Measurements from ENCODE around the gene VPS29. TPM values are rescaled to one million over a fixed set of nuclear protein-coding genes. Genes with fewer than 3 reads are reported as not detected.
"Not testable (repeated sequence)": the region's sequence is repeated elsewhere in the genome, so short reads cannot be mapped to it uniquely, and the experiment has no call there.

Gene VPS29
- total RNA-seq, 1 donor, result 51.4 TPM

DNA sequence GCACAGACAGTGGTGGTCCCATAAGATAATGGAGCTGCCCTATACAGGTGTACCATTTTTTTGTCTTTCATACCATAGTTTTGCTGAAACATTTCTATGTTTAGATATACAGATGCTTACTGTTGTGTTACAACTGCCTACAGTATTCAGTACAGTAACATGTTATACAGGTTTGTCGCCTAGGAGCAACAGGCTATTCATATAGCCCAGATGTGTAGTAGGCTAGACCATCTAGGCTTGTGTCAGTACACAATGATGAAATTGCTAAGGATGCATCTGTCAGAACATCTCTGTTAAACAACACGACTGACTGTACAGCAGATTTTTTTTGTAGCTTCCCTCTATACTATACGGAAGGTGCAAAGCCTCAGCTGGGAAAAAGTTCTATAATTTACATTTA is 30.7 kb upstream of the VPS29 start:
- H4K20me1 ChIP-seq (ENCODE audit: insufficient read depth, low read length), result peaks cover 14% of the 10 kb centered on the region
- H3K4me3 ChIP-seq (ENCODE audit: insufficient read depth, low read length), result no peak overlapping the region
- no peaks in the 10 kb centered on the region for H3K9me3 ChIP-seq (ENCODE audit: low read depth, low read length)
- no peak overlapping the region for H3K27ac ChIP-seq (ENCODE audit: low read depth, low read length)
- peaks cover 1% of the 10 kb centered on the region for H3K36me3 ChIP-seq (ENCODE audit: insufficient read depth, low read length)
- H2AFZ ChIP-seq (ENCODE audit: low read length), result no peak overlapping the region
- H3K27me3 ChIP-seq (ENCODE audit: insufficient read depth, low read length), result no peaks in the 10 kb centered on the region
- H3K79me2 ChIP-seq (ENCODE audit: insufficient read depth, low read length), result no peaks in the 10 kb centered on the region
- DNase-seq (ENCODE audit: insufficient read length, low spot score, missing footprints), result no peak
- TF ChIP-seq, protein P1, sequence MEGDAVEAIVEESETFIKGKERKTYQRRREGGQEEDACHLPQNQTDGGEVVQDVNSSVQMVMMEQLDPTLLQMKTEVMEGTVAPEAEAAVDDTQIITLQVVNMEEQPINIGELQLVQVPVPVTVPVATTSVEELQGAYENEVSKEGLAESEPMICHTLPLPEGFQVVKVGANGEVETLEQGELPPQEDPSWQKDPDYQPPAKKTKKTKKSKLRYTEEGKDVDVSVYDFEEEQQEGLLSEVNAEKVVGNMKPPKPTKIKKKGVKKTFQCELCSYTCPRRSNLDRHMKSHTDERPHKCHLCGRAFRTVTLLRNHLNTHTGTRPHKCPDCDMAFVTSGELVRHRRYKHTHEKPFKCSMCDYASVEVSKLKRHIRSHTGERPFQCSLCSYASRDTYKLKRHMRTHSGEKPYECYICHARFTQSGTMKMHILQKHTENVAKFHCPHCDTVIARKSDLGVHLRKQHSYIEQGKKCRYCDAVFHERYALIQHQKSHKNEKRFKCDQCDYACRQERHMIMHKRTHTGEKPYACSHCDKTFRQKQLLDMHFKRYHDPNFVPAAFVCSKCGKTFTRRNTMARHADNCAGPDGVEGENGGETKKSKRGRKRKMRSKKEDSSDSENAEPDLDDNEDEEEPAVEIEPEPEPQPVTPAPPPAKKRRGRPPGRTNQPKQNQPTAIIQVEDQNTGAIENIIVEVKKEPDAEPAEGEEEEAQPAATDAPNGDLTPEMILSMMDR (IDR thresholded peaks at IDR 0.05; ENCODE audit: extremely low read depth, low read depth, low read length), result no peak
- H3K4me1 ChIP-seq (ENCODE audit: insufficient read depth, low read length), result peaks cover 16% of the 10 kb centered on the region
- no peak overlapping the region for H3K4me2 ChIP-seq (ENCODE audit: insufficient read depth, low read length)

DNA sequence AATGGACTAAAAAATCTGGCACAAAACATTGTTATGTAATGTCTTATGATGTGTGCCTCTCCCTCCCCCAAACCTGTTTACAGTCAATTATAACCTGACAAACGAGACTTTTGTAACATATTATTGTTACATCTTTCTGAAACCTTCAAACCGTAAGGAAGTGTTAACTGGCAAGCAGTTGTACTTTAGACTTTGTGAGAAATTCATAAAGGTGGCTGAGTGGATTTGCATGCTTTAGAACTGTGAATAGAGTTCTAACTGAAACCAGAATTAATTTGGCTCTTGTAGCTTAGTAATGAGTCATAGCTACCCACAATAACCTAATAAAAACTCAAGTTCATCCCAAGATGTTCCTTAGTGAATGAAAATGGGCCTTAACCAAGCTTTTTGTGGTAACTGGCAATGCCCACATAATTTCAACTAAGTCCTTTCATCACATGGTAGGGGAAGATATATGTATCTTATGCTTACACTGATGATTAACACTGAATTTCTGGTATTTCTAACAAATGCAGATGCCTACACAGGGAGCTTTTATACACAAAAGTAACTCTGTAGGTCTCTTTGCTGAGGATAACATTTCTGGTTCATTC is 29.9 kb upstream of the VPS29 start:
- Histone ChIP-seq H3K36me3 (ENCODE audit: insufficient read depth, low read length) (no peaks in the 10 kb centered on the region), H4K20me1 (ENCODE audit: insufficient read depth, low read length) (peaks cover 11% of the 10 kb centered on the region), H3K4me2 (ENCODE audit: insufficient read depth, low read length) (no peak overlapping the region), H3K79me2 (ENCODE audit: insufficient read depth, low read length) (no peaks in the 10 kb centered on the region), H3K4me3 (ENCODE audit: insufficient read depth, low read length) (no peak overlapping the region), H3K4me1 (ENCODE audit: insufficient read depth, low read length) (peaks cover 13% of the 10 kb centered on the region), H3K27me3 (ENCODE audit: insufficient read depth, low read length) (no peaks in the 10 kb centered on the region), H3K9me3 (ENCODE audit: low read depth, low read length) (no peaks in the 10 kb centered on the region), H2AFZ (ENCODE audit: low read length) (no peak overlapping the region), H3K27ac (ENCODE audit: low read depth, low read length) (no peak overlapping the region)
- TF ChIP-seq, protein P1 (IDR thresholded peaks at IDR 0.05; ENCODE audit: extremely low read depth, low read depth, low read length), result no peak
- peak; percentile 42 for DNase-seq (ENCODE audit: insufficient read length, low spot score, missing footprints)

DNA sequence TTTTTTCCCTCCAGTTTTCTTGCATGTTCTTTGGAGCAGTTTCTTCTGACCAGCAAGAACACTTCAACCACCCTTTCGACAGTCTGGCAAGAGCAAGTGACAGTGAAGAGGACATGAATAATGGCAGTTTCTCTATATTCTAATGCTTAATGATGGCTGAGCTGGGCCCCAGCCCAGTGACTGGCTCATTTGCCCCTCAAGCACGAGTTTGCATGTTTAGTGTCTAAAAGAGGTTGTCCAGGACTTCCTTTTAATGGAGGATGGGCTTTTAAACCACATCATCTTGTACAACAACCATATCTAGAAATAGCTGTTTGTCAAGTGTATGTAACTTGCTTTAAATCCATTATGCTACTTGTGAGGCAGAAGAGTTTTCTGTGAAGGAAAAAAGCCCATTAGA is 28.6 kb upstream of the VPS29 start:
- peaks cover 11% of the 10 kb centered on the region for H4K20me1 ChIP-seq (ENCODE audit: insufficient read depth, low read length)
- H3K36me3 ChIP-seq (ENCODE audit: insufficient read depth, low read length), result no peaks in the 10 kb centered on the region
- no peaks in the 10 kb centered on the region for H3K9me3 ChIP-seq (ENCODE audit: low read depth, low read length)
- TF ChIP-seq, protein P1 (IDR thresholded peaks at IDR 0.05; ENCODE audit: extremely low read depth, low read depth, low read length), result no peak
- no peak for DNase-seq (ENCODE audit: insufficient read length, low spot score, missing footprints)
- H3K27me3 ChIP-seq (ENCODE audit: insufficient read depth, low read length), result no peaks in the 10 kb centered on the region
- H3K4me2 ChIP-seq (ENCODE audit: insufficient read depth, low read length), result no peak overlapping the region
- no peak overlapping the region for H3K4me3 ChIP-seq (ENCODE audit: insufficient read depth, low read length)
- no peak overlapping the region for H3K27ac ChIP-seq (ENCODE audit: low read depth, low read length)
- no peak overlapping the region for H2AFZ ChIP-seq (ENCODE audit: low read length)
- peaks cover 13% of the 10 kb centered on the region for H3K4me1 ChIP-seq (ENCODE audit: insufficient read depth, low read length)
- H3K79me2 ChIP-seq (ENCODE audit: insufficient read depth, low read length), result no peaks in the 10 kb centered on the region

DNA sequence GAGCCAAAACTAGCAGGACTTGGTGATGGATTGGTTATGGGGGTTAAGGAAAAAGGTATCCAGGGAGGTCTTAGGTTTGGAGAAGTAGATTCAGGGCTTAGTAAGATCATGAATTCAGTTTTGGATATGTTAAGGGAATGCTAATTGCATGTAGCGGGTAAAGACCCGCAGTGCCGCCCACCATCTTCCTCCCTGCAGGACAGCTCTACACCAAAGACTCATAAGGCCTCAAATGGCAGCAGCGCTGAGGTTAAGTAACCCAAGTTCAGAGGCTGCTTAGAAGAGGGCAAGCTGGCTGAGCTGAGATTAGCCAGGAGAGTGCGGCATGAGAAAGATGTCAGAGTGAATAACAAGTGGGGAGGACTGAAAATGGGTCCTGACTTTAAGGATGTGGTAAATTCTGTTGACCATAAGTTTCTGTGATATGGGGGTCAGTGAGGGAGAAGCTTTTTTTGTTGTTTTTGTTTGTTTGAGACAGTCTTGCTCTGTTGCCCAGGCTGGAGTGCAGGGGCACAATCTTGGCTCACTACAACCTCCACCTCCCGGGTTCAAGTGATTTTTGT is 26.4 kb upstream of the VPS29 start:
- Histone ChIP-seq H3K4me2 (ENCODE audit: insufficient read depth, low read length) (no peak overlapping the region), H3K27ac (ENCODE audit: low read depth, low read length) (no peak overlapping the region), H3K36me3 (ENCODE audit: insufficient read depth, low read length) (no peaks in the 10 kb centered on the region), H4K20me1 (ENCODE audit: insufficient read depth, low read length) (peaks cover 11% of the 10 kb centered on the region), H3K27me3 (ENCODE audit: insufficient read depth, low read length) (no peaks in the 10 kb centered on the region), H3K79me2 (ENCODE audit: insufficient read depth, low read length) (no peaks in the 10 kb centered on the region), H3K9me3 (ENCODE audit: low read depth, low read length) (no peaks in the 10 kb centered on the region), H3K4me3 (ENCODE audit: insufficient read depth, low read length) (no peak overlapping the region), H2AFZ (ENCODE audit: low read length) (no peak overlapping the region), H3K4me1 (ENCODE audit: insufficient read depth, low read length) (peaks cover 13% of the 10 kb centered on the region)
- DNase-seq (ENCODE audit: insufficient read length, low spot score, missing footprints), result no peak
- TF ChIP-seq, protein P1 (IDR thresholded peaks at IDR 0.05; ENCODE audit: extremely low read depth, low read depth, low read length), result no peak

DNA sequence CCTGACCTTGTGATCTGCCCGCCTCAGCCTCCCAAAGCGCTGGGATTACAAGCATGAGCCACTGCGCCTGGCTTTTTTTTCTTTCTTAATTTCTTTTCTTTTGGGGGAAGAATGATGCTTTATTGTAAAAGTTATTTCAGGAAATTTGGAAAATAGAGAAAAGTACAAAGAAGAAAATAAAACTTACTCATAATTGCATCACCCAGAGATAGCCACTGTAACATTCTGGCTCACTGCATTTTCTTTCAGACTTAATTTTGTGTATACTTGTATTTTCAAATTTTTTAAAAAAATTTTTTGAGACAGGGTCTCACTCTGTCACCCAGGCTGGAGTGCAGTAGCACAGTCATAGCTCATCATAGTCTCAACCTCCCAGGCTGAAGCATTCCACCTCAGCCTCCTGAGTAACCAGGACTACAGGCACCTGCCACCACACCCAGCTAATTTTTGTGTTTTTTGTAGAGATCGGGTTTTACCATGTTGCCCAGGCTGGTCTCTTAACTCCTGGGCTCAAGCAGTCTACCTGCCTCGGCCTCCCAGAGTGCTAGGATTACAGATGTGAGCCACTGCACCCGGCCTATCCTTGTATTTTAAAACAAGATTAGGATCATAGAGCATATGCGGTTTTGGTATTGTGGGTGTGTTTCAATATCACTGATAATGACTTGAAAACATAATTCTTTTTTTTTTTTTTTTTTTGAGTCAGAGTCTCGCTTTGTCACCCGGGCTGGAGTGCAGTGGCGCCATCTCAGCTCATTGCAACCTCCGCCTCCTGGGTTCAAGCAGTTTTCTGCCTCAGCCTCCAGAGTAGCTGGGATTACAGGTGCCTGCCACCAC is 19.2 kb upstream of the VPS29 start:
- H3K27me3 ChIP-seq (ENCODE audit: insufficient read depth, low read length); H3K36me3 ChIP-seq (ENCODE audit: insufficient read depth, low read length); H3K27ac ChIP-seq (ENCODE audit: low read depth, low read length); H3K79me2 ChIP-seq (ENCODE audit: insufficient read depth, low read length); H3K9me3 ChIP-seq (ENCODE audit: low read depth, low read length); DNase-seq (ENCODE audit: insufficient read length, low spot score, missing footprints); H3K4me3 ChIP-seq (ENCODE audit: insufficient read depth, low read length); H2AFZ ChIP-seq (ENCODE audit: low read length); H4K20me1 ChIP-seq (ENCODE audit: insufficient read depth, low read length); H3K4me2 ChIP-seq (ENCODE audit: insufficient read depth, low read length); H3K4me1 ChIP-seq (ENCODE audit: insufficient read depth, low read length): not testable (repeated sequence)

Measured in osteoblast (primary cell).